Stimulated activated CD4-positive, alpha-beta T cell treated with anti-CD3 and anti-CD28 coated beads, Interleukin-1b, Interleukin-23, amount 100 ng/mL, for 48 hours (primary cell): ENCODE data around the gene S1PR1.
"Not testable (repeated sequence)": the region's sequence is repeated elsewhere in the genome, so short reads cannot be mapped to it uniquely, and the experiment has no call there.

Source experiments
- DNase-seq: peaks from one replicate; pipeline ENCODE4 v3.0.0-alpha.2; 2020

Gene S1PR1

GRCh38 chr1:101220906-101221305, 15.9 kb upstream of the S1PR1 start:
- DNase-seq: no peak

GRCh38 chr1:101221945-101222429, 14.8 kb upstream of the S1PR1 start:
- DNase-seq: no peak

DNA sequence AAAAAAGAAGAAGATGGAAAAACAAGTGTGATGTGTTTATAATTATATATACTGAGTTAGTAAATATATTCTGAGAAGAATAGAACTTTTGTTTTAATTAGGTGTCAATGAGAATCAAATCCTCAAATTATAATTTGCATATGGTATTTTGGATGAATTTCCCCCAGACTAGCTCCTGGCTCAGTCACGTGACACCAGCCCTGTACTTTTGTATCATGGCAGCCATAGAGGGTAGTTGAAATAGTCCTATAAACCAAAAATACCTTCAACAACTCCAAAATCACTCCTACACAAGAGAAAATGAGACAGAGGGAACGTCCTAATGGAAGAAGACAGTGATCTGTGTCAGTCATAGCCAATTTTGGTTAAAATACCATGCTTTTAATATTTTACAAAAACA, 9.0 kb upstream of the S1PR1 start:
- no peak for DNase-seq

- DNase-seq: no peak
Measured at GRCh38 chr1:101228424-101229134, 8.2 kb upstream of the S1PR1 start.

- not testable (repeated sequence) for DNase-seq
Measured at GRCh38 chr1:101232182-101232581, 4.6 kb upstream of the S1PR1 start.

- DNase-seq: no peak
Measured at GRCh38 chr1:101233495-101233894, 3.3 kb upstream of the S1PR1 start.

- peak; percentile 42 for DNase-seq
Measured at GRCh38 chr1:101235216-101235695, 1.6 kb upstream of the S1PR1 start.

DNA sequence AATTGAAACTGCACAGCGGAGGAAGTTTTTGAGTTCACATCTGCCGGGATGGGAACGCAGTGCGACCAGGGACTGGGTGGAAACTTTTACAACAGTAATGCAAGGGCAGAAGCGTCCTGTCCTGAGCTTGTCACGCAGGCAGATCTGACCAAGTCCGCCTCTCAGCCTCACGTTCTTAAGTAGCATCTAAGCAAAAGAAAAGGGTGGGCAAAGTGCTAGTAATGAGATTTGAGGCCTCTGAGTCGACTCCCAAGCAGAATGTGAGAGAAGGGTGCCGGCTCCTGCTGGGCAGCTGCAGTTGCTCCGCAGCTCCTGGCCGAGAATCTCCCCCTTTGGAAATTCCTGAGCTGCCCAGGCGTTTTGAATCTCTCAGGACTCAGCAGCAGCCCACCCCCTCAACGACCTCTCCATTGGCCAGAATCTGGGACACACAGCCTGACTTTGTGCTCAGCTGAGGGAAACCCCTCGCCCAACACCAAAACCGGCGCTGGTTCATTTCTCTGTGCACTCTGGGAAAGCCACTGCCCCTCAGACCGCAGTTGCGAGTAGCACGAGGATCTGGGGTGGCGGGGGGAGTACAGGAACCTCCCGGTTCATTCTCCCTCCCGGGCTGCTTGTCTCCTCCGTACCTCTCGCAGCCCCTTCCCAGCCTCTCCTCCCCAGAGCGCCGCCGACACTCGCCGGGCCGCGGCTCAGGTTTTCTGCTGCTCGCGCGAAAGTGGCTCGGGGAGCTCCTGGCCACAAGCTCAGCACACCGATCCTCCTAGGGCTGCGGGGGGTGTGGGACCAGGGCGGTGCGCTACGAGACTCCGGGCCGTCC, 913 bp upstream of the S1PR1 start:
- peak; percentile 87 for DNase-seq

DNA sequence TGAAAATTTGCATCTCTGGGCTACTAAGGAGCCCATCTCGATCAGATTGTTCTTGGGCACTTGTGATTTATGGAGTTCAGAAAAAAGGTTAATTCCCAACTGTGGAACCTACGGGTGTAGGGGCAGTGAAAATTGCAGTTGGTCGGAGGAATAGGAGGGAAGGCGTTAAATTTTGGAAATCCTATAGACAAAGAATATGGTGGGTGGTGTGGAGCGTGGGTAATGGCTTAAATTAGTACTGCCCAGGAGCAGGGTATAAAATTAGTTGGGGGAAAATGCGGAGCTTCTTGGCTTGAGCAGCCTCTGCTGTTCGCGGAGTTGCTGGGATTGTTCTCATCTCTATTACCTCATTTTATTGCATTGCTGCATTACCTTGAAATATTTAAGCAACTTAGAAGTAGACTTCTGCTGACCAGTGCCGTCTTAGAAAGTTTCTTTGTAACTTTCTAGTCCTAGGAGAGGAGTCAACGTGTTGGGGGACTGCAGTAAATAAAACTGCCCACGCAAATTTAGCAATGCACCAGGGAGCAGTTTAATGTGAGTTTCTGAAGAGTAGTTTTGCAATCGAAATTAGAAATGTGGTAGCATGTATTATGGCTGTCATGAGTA, 514 bp downstream of the S1PR1 start:
- no peak for DNase-seq

DNA sequence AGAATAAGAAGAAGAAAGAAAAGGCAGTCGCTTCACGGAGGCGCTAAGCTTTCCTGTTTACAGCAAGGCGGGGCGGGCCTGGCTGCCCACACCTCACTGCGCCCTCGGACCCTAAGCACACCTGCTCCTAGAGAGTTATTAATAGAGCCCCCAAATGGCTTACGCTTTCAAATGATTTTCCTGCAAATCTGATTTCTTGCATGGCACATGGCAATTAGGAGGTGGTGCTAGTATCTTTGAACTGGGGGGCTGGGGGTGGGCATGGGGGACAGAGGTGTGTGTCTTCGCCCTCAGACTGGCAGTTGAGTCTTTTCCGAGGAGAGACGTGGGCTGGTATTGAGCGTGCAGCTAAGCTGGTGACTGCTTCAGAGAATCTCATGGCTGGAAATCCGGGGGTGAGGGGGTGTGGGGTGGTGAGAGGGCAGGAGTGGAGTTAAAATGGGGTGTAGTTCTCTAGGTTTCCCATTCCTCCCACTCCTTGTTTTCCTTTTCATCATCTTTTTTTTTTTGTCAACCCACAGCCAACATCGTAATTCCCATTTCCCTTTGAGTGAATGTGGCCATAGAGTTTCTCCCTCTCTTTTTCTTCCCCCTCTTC, 1.3 kb downstream of the S1PR1 start:
- peak; percentile 75 for DNase-seq

- peak; percentile 91 for DNase-seq
Measured at GRCh38 chr1:101238681-101239094, 1.9 kb downstream of the S1PR1 start.

- DNase-seq: peak; percentile 66
Measured at GRCh38 chr1:101239095-101240040, 2.5 kb downstream of the S1PR1 start.

DNA sequence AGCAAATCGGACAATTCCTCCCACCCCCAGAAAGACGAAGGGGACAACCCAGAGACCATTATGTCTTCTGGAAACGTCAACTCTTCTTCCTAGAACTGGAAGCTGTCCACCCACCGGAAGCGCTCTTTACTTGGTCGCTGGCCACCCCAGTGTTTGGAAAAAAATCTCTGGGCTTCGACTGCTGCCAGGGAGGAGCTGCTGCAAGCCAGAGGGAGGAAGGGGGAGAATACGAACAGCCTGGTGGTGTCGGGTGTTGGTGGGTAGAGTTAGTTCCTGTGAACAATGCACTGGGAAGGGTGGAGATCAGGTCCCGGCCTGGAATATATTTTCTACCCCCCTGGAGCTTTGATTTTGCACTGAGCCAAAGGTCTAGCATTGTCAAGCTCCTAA, 3.2 kb downstream of the S1PR1 start:
- no peak for DNase-seq

DNA sequence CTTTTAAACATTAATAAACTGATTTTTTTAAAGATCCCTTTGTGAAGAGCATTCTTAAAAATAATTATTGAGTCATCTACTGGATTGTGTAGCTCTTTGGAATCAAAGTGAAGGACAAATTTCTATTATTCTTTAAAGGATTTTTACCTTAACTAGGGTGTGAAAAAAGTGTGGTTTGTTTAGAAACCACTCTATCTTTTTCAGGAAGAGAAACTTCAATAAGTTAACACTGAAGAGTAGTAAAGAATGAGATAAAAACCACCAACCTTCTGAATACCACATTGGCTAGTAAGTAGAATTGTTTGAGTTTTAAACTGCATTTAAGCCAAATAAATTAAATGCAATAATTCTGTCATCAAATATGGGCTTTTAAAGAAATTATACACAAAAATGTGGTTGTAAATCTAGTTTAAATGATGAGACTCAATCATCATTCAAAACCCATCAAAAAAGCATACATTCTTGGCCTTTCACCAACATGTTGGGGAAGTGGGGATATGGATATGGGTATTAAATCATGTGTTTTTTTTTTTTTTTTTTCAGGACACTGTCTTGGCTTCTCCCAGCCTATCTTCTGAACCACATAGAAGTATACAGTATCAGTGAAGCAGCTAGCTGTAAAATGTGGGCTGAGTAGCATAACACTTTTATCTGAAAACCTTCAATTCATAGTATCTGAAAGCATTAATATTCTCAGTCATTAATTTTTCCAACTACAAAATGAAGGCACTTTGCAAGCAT, 4.8 kb downstream of the S1PR1 start:
- DNase-seq: no peak

DNA sequence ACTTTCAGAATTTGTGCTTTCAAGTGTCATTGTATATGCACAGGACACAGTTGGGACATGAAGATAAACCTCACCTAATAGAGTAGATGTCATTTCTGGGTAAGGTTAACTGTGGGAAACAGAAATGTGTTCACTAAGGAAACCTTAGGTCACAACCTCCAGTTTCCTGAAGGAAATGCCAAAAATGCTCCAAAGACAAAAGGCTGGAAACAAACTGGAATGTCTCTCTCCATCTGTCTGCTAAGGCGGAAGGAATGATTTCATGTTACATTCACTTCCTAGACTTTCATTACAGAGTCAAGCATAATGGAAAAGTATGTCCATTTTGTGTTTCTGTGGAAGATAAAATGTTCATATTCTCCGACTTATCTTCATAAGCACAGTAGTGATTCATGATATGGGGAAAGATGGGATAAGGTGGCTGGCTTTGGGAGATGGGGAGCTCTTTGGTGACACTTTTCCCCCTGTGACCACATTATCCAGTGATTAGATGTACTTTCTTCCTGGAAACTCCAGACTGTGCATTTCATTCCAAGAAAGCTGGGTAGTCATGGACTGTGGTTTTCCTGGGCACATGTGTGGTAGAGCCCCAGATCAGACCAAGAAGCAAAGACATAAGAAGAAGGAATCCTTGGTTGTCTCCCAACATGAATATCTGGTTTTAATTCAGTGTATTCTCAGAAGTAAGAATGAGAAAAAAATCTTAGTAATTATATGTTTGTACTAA, 5.7 kb downstream of the S1PR1 start:
- no peak for DNase-seq

- DNase-seq: no peak
Measured at GRCh38 chr1:101243751-101244150, 6.9 kb downstream of the S1PR1 start.

DNA sequence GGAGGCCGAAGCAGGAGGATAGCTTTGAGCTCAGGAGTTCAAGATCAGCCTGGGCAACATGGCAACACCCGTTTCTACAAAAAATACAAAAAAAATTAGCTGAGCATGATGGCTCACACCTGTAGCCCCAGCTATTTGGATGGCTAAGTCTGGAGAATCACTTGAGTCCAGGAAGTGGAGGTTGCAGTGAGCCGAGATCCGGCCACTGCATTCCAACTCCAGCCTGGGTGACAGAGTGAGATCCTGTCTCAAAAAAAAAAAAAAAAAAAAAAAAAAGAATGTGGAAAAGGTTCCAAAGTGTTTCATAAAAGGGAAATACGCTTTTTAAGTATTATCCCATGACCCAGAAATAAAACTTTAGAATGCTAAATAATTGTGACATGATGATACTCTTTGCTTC, 8.0 kb downstream of the S1PR1 start:
- DNase-seq: no peak

- no peak for DNase-seq
Measured at GRCh38 chr1:101245246-101245927, 8.6 kb downstream of the S1PR1 start.

- DNase-seq: no peak
Measured at GRCh38 chr1:101247404-101248287, 10.8 kb downstream of the S1PR1 start.
